Measurements from ENCODE around the gene TNFSF13B. TPM values are rescaled to one million over a fixed set of nuclear protein-coding genes. Genes with fewer than 3 reads are reported as not detected.
A peak's percentile ranks its signal among the peaks of the same experiment; 100 is the strongest.
"Not testable (repeated sequence)": the region's sequence is repeated elsewhere in the genome, so short reads cannot be mapped to it uniquely, and the experiment has no call there.

Gene TNFSF13B, protein sequence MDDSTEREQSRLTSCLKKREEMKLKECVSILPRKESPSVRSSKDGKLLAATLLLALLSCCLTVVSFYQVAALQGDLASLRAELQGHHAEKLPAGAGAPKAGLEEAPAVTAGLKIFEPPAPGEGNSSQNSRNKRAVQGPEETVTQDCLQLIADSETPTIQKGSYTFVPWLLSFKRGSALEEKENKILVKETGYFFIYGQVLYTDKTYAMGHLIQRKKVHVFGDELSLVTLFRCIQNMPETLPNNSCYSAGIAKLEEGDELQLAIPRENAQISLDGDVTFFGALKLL
- 12.0 TPM for total RNA-seq (ENCODE audit: insufficient read depth, low replicate concordance)

- peak; percentile 71 for DNase-seq (ENCODE audit: low spot score)
Observed at GRCh38 chr13:108269601-108270328, at the start of gene TNFSF13B. Gene TNFSF13B (plus strand): TSS chr13:108269718. CDS start chr13:108269896, 178 bp downstream.

DNA sequence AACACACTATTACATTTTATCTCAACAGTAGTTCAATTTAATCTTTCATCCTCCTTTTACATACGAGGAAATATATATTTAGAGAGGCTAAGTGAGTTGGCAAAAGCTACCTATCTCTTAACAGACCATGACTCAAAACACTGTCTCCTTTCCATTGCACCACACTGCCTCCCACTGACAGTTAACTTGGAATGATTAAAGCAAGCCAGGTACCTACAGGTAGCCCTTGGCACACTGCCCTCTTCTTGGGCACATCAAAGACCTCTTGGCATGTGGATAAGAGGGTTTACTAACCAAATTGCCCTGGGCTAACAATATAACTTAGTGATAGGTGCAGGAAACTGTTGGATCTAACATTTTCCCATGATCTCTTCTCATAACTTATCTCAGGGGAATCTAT lies 49.5 kb upstream of the TNFSF13B start:
- DNase-seq (ENCODE audit: low spot score), result no peak

DNA sequence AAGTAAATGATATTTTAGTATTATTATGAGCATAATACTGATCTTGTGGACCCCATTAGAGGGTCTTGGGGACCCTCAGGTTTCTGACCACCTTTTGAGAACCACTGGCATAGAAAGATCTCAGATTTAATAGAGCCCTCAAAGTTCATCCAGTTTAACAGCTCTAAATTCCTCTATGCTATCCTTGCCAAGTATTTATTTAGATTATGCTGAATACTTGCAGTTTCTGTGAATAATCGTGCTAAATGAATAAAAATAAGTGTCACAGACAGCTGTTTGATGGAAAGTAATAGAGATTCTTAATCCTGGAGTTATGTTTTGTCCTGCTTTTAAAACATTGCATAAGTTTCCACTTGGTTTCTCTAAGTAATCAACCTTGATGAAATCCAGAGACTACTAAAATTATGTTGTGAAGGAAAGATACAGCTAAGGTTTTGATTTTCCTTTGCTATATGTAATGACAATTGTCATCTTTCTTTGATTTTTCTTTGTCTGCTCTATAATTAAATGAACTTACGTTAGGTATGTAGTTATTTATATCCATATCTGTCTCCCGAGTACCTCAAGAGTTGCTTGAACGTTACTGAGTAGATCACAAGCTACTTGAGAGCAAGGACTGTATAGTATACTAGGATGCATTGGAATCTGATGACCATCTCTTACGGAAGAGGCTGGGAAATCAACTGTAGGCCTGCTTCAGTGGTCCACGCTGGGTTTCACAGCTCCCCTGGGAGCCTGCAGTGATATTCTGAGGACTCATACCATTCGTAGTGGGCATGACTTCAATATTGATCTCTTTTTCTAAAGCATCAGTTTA lies 45.6 kb upstream of the TNFSF13B start:
- no peak for DNase-seq (ENCODE audit: low spot score)

DNA sequence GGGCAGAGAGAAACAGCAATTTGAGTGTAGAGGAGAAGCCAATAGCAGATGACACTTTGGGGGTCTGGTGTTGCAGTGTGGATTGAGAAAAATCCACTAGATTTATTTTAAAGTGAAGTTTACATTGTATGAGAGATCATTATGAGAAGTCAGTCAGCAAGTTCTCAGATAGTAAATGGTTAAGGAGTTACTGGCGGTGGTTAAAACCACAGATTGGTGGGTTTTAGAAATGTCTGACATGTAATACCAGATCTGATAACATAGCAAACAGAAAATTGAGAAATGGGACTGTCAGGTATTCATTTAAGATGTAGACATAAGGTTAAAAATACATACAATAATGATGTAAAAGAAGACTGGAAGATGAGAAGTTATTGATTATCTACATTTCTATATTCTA lies 44.1 kb upstream of the TNFSF13B start:
- DNase-seq (ENCODE audit: low spot score), result no peak

DNA sequence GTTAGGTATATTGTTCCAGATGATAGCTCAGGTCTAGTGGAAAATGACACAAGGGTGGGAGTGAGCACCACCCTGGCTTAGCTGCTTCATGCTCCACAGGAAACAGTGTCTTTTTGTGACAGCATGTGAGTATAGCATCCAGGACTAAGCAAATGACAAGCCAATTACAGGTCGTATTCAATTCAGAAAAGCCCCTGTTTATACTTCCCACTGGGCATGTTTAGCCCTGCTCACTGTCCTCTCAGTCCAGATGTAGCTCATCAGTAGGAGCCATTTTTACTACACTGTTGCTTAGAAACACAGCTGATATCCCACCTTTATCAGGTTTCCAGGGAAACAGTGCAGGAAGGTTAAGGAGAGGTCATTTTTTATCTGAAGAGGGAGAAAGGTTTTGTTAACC lies 43.3 kb upstream of the TNFSF13B start:
- no peak for DNase-seq (ENCODE audit: low spot score)

- DNase-seq (ENCODE audit: low spot score), result peak; percentile 28
Observed at GRCh38 chr13:108227651-108228272, 41.8 kb upstream of the TNFSF13B start.

- DNase-seq (ENCODE audit: low spot score), result no peak
Observed at GRCh38 chr13:108230377-108230776, 39.1 kb upstream of the TNFSF13B start.

DNA sequence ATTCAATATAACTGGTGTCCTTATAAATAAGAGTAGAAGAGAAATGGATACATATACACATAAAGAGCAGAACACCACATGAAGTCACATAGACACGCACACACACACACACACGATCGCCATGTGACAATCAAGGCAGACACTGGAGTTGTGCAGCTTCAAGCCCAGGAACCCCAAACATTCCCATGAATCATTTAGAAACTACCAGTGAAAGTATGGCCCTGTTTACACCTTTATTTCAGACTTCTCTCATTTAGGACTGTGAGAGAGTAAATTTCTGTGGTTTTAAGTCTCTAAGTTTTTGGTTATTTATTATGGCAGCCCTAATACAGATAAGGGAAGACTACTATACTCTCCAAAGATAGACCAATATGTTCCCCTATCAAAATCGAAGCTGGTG lies 20.4 kb upstream of the TNFSF13B start:
- DNase-seq (ENCODE audit: low spot score), result no peak

DNA sequence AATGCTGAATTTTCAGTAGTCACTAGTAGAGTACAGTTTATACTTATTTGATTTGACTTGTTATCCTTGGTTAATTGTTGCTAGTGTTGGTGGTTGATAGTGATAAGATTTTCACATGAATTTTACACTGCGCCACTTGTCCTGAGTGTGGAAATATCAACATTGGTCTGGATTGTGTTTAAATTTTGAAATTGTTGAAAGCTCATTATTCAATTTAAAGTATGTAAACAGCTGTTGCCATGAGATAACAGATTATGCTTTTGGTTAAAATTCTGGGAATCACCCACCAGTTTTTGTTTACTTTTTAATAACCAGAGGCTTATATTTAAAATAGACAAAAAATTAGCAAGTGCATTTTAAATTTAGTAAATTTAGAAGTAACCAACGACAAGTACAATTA lies 12.3 kb upstream of the TNFSF13B start:
- DNase-seq (ENCODE audit: low spot score), result no peak

GRCh38 chr13:108263621-108264355 lies 5.7 kb upstream of the TNFSF13B start:
- no peak for DNase-seq (ENCODE audit: low spot score)

DNA sequence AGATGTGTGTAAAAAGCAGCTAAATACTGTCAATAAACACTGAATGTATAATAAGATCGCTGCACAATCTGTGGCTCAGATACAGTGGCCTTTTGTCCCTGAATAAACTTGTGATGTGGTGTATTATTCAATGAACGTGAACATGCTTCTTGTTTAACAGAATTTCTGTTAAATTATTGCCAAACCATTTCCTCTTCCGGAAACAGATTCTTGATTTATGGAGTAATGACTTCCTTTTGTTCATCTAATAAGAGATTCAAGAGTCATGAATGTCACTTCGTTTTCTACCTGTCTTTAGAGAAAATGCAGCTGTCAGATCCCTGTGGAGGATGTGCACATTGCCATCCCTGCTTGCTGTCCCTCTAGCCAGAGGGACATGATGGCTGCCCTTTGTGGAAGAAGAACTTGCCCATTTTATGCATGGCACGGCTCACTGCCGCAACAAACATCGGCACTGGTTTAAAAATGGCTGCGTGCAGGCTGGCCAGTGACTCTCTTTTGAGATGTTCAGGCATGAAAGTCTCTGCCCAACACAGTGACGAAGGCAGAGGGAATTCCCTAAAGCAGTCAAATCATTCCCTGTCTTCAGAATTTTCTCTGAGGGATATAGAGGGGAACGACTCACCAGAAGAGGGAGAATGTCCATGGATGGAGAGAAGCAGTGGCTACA lies 3.1 kb upstream of the TNFSF13B start:
- no peak for DNase-seq (ENCODE audit: low spot score)

GRCh38 chr13:108267347-108267746 lies 2.2 kb upstream of the TNFSF13B start:
- DNase-seq (ENCODE audit: low spot score), result no peak

DNA sequence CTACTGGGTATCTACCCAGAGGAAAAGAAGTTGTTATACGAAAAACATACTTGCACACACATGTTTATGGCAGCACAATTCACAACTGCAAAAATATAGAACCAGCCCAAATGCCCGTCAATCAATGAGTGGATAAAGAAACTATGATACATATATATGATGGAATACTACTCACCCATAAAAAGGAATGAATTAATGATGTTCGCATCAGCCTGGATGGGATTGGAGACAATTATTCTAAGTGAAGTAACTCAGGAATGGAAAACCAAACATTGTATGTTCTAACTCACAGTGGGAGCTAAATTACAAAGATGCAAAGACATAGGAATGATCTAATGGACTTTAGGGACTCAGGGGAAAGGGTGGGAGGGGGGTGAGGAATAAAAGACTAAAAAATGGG lies 1.7 kb upstream of the TNFSF13B start:
- not testable (repeated sequence) for DNase-seq (ENCODE audit: low spot score)

GRCh38 chr13:108268466-108269112 lies 929 bp upstream of the TNFSF13B start:
- DNase-seq (ENCODE audit: low spot score), result peak; percentile 10

DNA sequence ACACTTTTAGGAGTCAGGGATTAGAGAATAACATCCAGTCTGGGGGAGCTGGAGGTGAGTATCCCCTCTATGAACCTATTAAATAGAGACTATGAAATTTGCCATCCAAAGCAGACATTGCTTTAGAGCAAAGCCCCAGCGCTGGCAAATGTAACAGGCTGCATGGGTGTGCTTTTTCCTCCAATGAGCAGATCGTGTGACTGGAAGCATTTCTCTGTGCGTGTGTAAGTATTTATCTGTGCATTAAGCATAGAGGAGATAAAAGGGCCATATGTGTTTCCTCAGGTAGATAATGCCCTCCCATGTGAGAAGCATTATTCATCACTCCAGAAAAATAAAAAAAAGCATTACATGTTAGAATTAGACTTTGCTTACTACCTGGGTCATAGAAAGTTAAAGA lies 924 bp downstream of the TNFSF13B start:
- peak; percentile 64 for DNase-seq (ENCODE audit: low spot score)

GRCh38 chr13:108272333-108272732 lies 2.8 kb downstream of the TNFSF13B start:
- no peak for DNase-seq (ENCODE audit: low spot score)

- no peak for DNase-seq (ENCODE audit: low spot score)
Observed at GRCh38 chr13:108273429-108274118, 4.1 kb downstream of the TNFSF13B start.

- no peak for DNase-seq (ENCODE audit: low spot score)
Observed at GRCh38 chr13:108274718-108275117, 5.2 kb downstream of the TNFSF13B start.

- peak; percentile 77 for DNase-seq (ENCODE audit: low spot score)
Observed at GRCh38 chr13:108276060-108276459, 6.5 kb downstream of the TNFSF13B start.

All from umbilical cord (tissue), 2 donors.